Measurements from ENCODE around the gene GSTA2. TPM values are rescaled to one million over a fixed set of nuclear protein-coding genes. Genes with fewer than 3 reads are reported as not detected.

Gene GSTA2
- total and polyA plus RNA-seq, 10 of the 15 experiments (the other 5 are each of a cell fraction or from before 2014, with no cell fraction given) = not detected

GRCh38 chr6:52712136-52712535 is 51.1 kb downstream of the GSTA2 start:
- Histone ChIP-seq H3K79me2 (ENCODE audit: control insufficient read depth, insufficient read depth, low read length) (no peaks in the 10 kb centered on the region), H3K9ac (ENCODE audit: control insufficient read depth, insufficient read depth, low read length) (no peak overlapping the region), H3K36me3 (ENCODE audit: control insufficient read depth in 2 of 2, insufficient read depth in 2 of 2, low read length in 1 of 2) (no peaks in the 10 kb centered on the region), H2AFZ (ENCODE audit: control insufficient read depth, low read depth, low read length) (no peak overlapping the region), H3K27ac (ENCODE audit: control insufficient read depth, insufficient read depth) (no peak overlapping the region), H3K4me3 (no peak overlapping the region), H3K4me1 (ENCODE audit: control insufficient read depth, insufficient read depth, low read length) (no peaks in the 10 kb centered on the region), H4K20me1 (ENCODE audit: control insufficient read depth, insufficient read depth) (no peaks in the 10 kb centered on the region), H3K4me2 (ENCODE audit: control insufficient read depth, insufficient read depth) (no peak overlapping the region), H3K27me3 (replicated peaks in 1 of 2; ENCODE audit: control insufficient read depth in 2 of 2, insufficient read depth in 2 of 2, low read length in 1 of 2) (no peaks in the 10 kb centered on the region), H3K9me3 (replicated peaks; ENCODE audit: control insufficient read depth, insufficient read depth, low read length) (no peaks in the 10 kb centered on the region)
- in situ Hi-C loops (cut with MboI) = no loop called here
- POLR2A ChIA-PET = no interaction called here
- TF ChIP-seq NFYB (IDR thresholded peaks at IDR 0.05; ENCODE audit: insufficient read depth, low read depth, low read length) (no peak), BCLAF1 (IDR thresholded peaks at IDR 0.05) (no peak), LARP7 (IDR thresholded peaks at IDR 0.05) (no peak), MEF2A (IDR thresholded peaks at IDR 0.05; ENCODE audit: insufficient read depth, low read depth, low read length) (no peak), HDGF (IDR thresholded peaks at IDR 0.05) (no peak), CEBPB (IDR thresholded peaks at IDR 0.05; ENCODE audit: borderline replicate concordance in 1 of 2, low read depth in 2 of 2, low read length in 2 of 2) (no peak)
- WGBS (ENCODE audit: insufficient coverage, insufficient replicate concordance, low lambda C conversion rate, missing lambda C conversion rate) = 0% methylated on average over 2 of the region's 2 CpGs
- SMC1A ChIA-PET (ENCODE audit: uncharacterized antibody, unreplicated experiment) = no interaction called here
- intact Hi-C loops (cut with micrococcal nuclease; ENCODE audit: unreplicated experiment) = no loop called here
- no peak for ATAC-seq
- CTCF ChIA-PET = no interaction called here
- no TSS peak for BruUV-seq (replicated peaks)
- no peak for DNase-seq (ENCODE audit: low read depth, low spot score)
- FAIRE-seq = no peak
- RAD21 ChIA-PET (ENCODE audit: unreplicated experiment) = no interaction called here
